ENCODE data around the gene KATNA1. TPM values are rescaled to one million over a fixed set of nuclear protein-coding genes. Genes with fewer than 3 reads are reported as not detected.

The KATNA1 gene
- polyA plus RNA-seq, 1 donor: 32.6 TPM

DNA sequence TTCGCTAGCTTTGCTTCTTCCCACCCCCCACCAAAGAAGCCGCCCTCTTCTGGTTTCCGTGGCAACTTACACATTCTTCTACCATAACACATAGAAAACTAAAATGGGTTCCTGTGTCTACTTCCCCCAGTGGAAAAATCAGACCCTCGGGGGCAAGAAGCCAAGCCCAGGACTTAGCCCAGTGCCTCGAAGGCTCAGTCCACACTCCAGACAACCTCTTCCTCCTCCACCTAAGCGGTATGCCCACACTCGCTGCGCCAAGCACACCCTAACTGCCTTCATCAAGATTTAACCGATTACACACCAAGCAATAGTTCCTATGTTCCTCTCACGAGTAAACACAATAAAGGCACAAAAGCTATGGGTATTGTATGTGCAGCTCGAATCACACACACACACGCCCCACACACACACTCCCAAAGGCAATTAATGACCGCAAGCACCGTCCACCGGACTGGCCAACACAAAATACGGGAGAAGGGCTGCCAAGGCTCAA lies 103.2 kb downstream of the KATNA1 start:
- peak; percentile 64 for DNase-seq

Other genes with a start within 250 kb of the KATNA1 start
- 1.0 TPM for gene SUMO4, start 248.5 kb downstream of the KATNA1 start, polyA plus RNA-seq (ENCODE audit: insufficient read length)
- gene ZC3H12D, start 163.7 kb downstream of the KATNA1 start, polyA plus RNA-seq (ENCODE audit: insufficient read length): 0.70 TPM
- gene PPIL4, start 102.7 kb downstream of the KATNA1 start, polyA plus RNA-seq (ENCODE audit: insufficient read length): 66.2 TPM
- 95.2 TPM for gene GINM1, start 82.3 kb downstream of the KATNA1 start, polyA plus RNA-seq (ENCODE audit: insufficient read length)
- 37.9 TPM for gene LATS1, start 69.4 kb upstream of the KATNA1 start, polyA plus RNA-seq (ENCODE audit: insufficient read length)
- gene NUP43, start 97.8 kb upstream of the KATNA1 start, polyA plus RNA-seq (ENCODE audit: insufficient read length): 67.9 TPM
- gene PCMT1, start 101.0 kb upstream of the KATNA1 start, polyA plus RNA-seq (ENCODE audit: insufficient read length): 89.1 TPM
- gene LRP11, start 215.6 kb upstream of the KATNA1 start, polyA plus RNA-seq (ENCODE audit: insufficient read length): 40.4 TPM
- 0.37 TPM for gene RAET1E, start 249.4 kb upstream of the KATNA1 start, polyA plus RNA-seq (ENCODE audit: insufficient read length)